Glutamatergic neuron (in vitro differentiated cells): Measurements from ENCODE around the gene MUC4. TPM values are rescaled to one million over a fixed set of nuclear protein-coding genes. Genes with fewer than 3 reads are reported as not detected.

Experiments used
- DNase-seq: peaks from one replicate; pipeline ENCODE4 v3.0.0; 2022
- H3K27ac Mint-ChIP-seq: one replicate; pipeline ENCODE4 v1.8.0; 2020; ENCODE audit warnings: mild to moderate bottlenecking, mixed read lengths, inconsistent platforms; ENCODE audit not compliant: unreplicated experiment
- H3K27me3 Mint-ChIP-seq: one replicate; pipeline ENCODE4 v1.8.0; 2020; ENCODE audit warnings: mild to moderate bottlenecking, moderate library complexity, mixed read lengths, inconsistent platforms; ENCODE audit not compliant: unreplicated experiment
- H3K36me3 Mint-ChIP-seq: one replicate; pipeline ENCODE4 v1.8.0; 2020; ENCODE audit warnings: mild to moderate bottlenecking, mixed read lengths, inconsistent platforms; ENCODE audit not compliant: unreplicated experiment
- H3K4me1 Mint-ChIP-seq: one replicate; pipeline ENCODE4 v1.8.0; 2020; ENCODE audit warnings: mild to moderate bottlenecking, low read depth, mixed read lengths, inconsistent platforms; ENCODE audit not compliant: unreplicated experiment
- H3K4me3 Mint-ChIP-seq: one replicate; pipeline ENCODE4 v1.8.0; 2020; ENCODE audit warnings: mild to moderate bottlenecking, mixed read lengths, inconsistent platforms; ENCODE audit not compliant: unreplicated experiment
- H3K9me3 Mint-ChIP-seq: one replicate; pipeline ENCODE4 v1.8.0; 2020; ENCODE audit warnings: mild to moderate bottlenecking, moderate library complexity, mixed read lengths, inconsistent platforms; ENCODE audit not compliant: unreplicated experiment
- total RNA-seq: library from RNA; stranded (reverse); fragmentation: NEBNext Ultra II Directional; extraction: Animal tissue kit (Norgen Biotek cat#: 25700); gene quantifications from one replicate; pipeline ENCODE4 v1.2.1, GENCODE V29; 2021; ENCODE audit not compliant: unreplicated experiment
- TF ChIP-seq, protein P1 (sequence below): fragments of 200-600 bp; sonication (generic); IDR thresholded peaks from one replicate; pipeline ENCODE4 v1.5.0; 2021; ENCODE audit not compliant: partially characterized antibody, unreplicated experiment

MUC4 gene
- total RNA-seq, 1 donor from 2014 or later, result 2.5 TPM

DNA sequence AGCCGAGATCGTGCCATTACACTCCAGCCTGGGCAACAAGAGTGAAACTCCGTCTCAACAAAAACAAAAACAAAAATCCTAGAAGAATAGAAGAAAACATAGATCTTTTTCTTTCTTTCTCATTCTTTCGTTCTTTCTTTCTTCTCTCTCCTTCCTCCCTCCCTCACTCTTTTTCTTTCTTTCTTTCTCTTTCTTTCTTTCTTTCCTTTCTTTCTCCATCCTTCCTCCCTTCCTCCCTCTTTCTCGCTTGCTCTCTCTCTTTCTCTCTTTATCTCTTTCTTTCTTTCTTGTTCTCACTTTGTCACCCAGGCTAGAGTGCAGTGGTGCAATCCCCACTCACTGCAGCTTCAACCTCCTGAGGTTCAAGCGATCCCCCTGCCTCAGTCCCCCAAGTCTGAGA lies 33.8 kb upstream of the MUC4 start:
- H3K36me3 Mint-ChIP-seq, result peaks cover 5% of the 10 kb centered on the region
- H3K27ac Mint-ChIP-seq, result no peak overlapping the region
- H3K4me1 Mint-ChIP-seq, result no peaks in the 10 kb centered on the region
- TF ChIP-seq, protein P1, sequence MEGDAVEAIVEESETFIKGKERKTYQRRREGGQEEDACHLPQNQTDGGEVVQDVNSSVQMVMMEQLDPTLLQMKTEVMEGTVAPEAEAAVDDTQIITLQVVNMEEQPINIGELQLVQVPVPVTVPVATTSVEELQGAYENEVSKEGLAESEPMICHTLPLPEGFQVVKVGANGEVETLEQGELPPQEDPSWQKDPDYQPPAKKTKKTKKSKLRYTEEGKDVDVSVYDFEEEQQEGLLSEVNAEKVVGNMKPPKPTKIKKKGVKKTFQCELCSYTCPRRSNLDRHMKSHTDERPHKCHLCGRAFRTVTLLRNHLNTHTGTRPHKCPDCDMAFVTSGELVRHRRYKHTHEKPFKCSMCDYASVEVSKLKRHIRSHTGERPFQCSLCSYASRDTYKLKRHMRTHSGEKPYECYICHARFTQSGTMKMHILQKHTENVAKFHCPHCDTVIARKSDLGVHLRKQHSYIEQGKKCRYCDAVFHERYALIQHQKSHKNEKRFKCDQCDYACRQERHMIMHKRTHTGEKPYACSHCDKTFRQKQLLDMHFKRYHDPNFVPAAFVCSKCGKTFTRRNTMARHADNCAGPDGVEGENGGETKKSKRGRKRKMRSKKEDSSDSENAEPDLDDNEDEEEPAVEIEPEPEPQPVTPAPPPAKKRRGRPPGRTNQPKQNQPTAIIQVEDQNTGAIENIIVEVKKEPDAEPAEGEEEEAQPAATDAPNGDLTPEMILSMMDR, result no peak
- peaks cover 1% of the 10 kb centered on the region for H3K27me3 Mint-ChIP-seq
- DNase-seq, result no peak
- H3K9me3 Mint-ChIP-seq, result peaks cover 3% of the 10 kb centered on the region
- H3K4me3 Mint-ChIP-seq, result no peak overlapping the region

GRCh38 chr3:195844671-195845218 lies 33.0 kb upstream of the MUC4 start:
- Mint-ChIP-seq H3K9me3 (peaks cover 3% of the 10 kb centered on the region), H3K27me3 (peaks cover 1% of the 10 kb centered on the region), H3K27ac (no peak overlapping the region)

GRCh38 chr3:195839260-195840010 lies 27.7 kb upstream of the MUC4 start:
- no peak for DNase-seq
- Mint-ChIP-seq H3K4me1 (no peaks in the 10 kb centered on the region), H3K9me3 (peaks cover 12% of the 10 kb centered on the region), H3K27ac (peak overlapping the region; percentile 8), H3K4me3 (no peak overlapping the region), H3K27me3 (peaks cover 5% of the 10 kb centered on the region), H3K36me3 (peaks cover 14% of the 10 kb centered on the region)
- TF ChIP-seq, protein P1, result no peak

More at GRCh38 chr3:195844671-195845218, 33.0 kb upstream of the MUC4 start:
- DNase-seq, result no peak
- TF ChIP-seq, protein P1, result no peak
- H3K36me3 Mint-ChIP-seq, result peaks cover 5% of the 10 kb centered on the region
- H3K4me1 Mint-ChIP-seq, result no peaks in the 10 kb centered on the region
- no peak overlapping the region for H3K4me3 Mint-ChIP-seq

DNA sequence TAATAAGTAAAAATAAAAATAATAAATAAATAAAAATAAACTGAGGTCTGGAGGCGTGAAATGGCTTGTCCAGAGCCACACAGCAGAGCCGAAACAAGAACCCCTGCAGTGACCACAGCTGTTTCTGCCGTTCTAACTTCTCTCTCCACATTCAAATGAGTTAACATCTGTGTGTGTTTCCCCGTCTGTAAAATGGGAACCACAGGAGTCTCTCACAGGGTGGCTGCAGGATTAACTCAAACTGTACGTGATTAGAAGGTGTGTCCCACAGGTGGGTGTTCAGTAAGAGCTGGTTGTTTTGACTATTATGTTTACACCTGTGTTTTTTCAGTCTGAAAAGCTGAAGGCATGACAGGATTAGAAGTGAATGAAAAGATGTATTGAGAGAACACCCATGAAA lies 27.0 kb upstream of the MUC4 start:
- Mint-ChIP-seq H3K27me3 (peaks cover 8% of the 10 kb centered on the region), H3K4me1 (no peaks in the 10 kb centered on the region), H3K4me3 (no peak overlapping the region), H3K9me3 (peaks cover 12% of the 10 kb centered on the region), H3K36me3 (peaks cover 14% of the 10 kb centered on the region), H3K27ac (no peak overlapping the region)
- TF ChIP-seq, protein P1, result no peak
- no peak for DNase-seq

DNA sequence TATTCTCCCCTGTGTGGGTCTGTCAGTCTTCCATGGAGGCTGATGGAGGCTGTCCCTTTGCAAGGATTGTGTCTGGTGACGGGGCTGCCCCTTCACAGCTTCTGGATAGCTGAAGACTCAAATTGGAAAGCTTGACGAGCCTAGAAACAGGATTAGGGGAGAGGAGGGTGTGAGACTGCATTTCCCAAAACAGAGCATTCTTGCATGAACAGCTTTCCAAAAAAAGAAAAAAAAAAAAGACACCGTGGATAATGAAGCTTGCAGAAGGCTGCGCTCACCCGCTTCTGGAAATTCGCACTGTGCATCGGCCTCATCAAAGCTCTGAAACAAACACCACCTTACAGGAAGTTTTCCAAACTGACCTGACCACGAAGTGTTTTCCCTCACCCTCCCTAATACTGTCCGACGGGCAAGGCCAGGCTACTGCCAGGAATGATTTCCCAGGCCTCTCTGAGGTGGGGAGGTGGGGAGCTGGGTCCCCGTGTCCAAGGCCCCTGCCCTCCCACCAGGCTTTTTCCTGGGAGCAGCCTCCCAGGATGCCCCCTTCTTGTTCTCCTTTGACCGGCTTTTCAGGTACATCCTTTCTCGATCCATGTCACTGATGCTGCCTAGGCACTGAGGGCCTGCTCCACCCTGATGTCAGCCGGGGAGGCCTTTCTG lies 24.9 kb upstream of the MUC4 start:
- H3K27ac Mint-ChIP-seq, result no peak overlapping the region
- no peak overlapping the region for H3K4me3 Mint-ChIP-seq

More for the DNA sequence above, 24.9 kb upstream of the MUC4 start:
- H3K36me3 Mint-ChIP-seq, result peaks cover 14% of the 10 kb centered on the region
- H3K9me3 Mint-ChIP-seq, result peaks cover 12% of the 10 kb centered on the region
- no peaks in the 10 kb centered on the region for H3K4me1 Mint-ChIP-seq
- no peak for DNase-seq
- H3K27me3 Mint-ChIP-seq, result peaks cover 9% of the 10 kb centered on the region
- TF ChIP-seq, protein P1, result no peak
